GM12873 (cell line): ENCODE measurements around the gene OSBP2.
A peak's percentile ranks its signal among the peaks of the same experiment; 100 is the strongest.

Experiments used
- CTCF ChIP-seq: IDR thresholded peaks from 2 replicates; pipeline ENCODE4 v1.5.1; 2012; ENCODE audit warnings: low read depth, mild to moderate bottlenecking, moderate library complexity, low read length, control low read depth; ENCODE audit not compliant: insufficient read depth; ENCODE audit errors: missing control alignments

The OSBP2 gene

GRCh38 chr22:30864441-30865420 lies 170.1 kb downstream of the OSBP2 start:
- no peak for TF ChIP-seq CTCF

DNA sequence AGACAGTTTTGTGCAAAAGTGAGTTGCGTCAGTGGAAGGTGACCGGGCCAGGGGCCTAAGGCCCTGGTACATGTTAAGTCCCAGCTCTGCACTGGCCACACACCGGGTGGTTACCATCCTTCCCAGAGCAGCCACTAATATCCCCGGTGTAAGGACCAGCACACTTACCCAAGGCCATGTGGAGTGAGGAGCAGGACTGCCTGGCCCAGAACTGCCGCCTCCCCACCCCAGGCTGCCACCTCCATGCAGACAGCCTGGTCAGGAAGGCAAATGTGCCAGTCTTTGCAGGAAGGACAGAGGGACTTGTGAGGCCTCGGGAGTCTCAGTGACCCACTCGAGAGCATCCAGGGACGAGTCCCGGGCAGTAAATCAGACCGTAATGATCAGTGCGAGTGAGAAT lies 171.0 kb downstream of the OSBP2 start:
- TF ChIP-seq CTCF = no peak

- no peak for TF ChIP-seq CTCF
These were observed 171.5 kb downstream of the OSBP2 start for GRCh38 chr22:30866216-30866615.

GRCh38 chr22:30866811-30867271 lies 172.2 kb downstream of the OSBP2 start:
- peak; percentile 33 for TF ChIP-seq CTCF

- no peak for TF ChIP-seq CTCF
These were observed 173.3 kb downstream of the OSBP2 start for GRCh38 chr22:30867746-30868662.

DNA sequence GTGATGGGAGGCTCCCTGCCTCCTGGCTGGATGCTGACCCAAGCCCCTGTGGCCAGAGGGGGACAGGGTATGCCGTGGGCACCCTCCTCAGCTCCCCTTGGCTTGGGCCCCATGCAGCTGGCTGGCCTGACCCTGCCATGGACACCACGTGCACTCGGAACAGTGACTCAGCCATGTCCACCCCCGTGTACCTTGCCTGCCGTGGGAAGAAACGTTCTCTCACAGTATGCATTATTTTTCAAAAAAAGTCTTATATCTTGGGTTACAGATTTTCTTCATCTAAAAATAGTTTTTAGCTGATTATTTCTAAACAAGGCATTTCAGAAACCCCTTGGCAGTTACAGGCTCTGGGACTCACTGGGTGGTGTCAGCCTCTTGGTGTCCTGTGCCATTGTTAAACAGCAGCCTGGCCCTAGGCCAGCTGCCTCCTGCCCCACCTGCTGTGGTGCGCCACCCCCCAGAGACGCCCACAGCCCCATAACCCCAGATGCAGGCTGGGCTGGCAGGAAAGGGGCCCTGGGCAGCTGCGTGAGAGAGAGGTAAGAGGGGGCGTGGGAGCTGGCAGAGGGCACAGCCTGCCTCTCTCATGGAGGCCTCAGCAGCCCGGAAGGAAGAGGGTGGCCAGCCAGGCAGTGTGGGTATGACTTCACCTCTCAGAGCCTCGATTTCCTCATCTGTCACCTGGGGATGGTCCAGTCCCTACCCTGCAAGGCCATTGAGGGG lies 174.2 kb downstream of the OSBP2 start:
- no peak for TF ChIP-seq CTCF
